OCI-LY1 (cell line): ENCODE measurements around the gene CTSO.
"Not testable (repeated sequence)": the region's sequence is repeated elsewhere in the genome, so short reads cannot be mapped to it uniquely, and the experiment has no call there.

Source experiments
- H2AFZ ChIP-seq: fragments of 200-600 bp; sonication (generic), shearing (Covaris generic); 2 replicates; pipeline ENCODE4 v1.6.0; 2014; ENCODE audit warnings: antibody characterized with exemption, mild to moderate bottlenecking, low read length
- H3F3A ChIP-seq: fragments of 200-600 bp; sonication (generic), shearing (Covaris generic); 2 replicates; pipeline ENCODE4 v1.6.0; 2014; ENCODE audit warnings: mild to moderate bottlenecking, antibody characterized with exemption, low read length, moderate library complexity; ENCODE audit not compliant: insufficient read depth
- H3K27ac ChIP-seq: fragments of 200-600 bp; sonication (generic); 2 replicates; pipeline ENCODE4 v1.5.1; 2014; ENCODE audit warnings: low read length, mixed run types, mild to moderate bottlenecking, low read depth; ENCODE audit not compliant: poor library complexity, severe bottlenecking
- H3K27me3 ChIP-seq: fragments of 200-600 bp; sonication (generic); 2 replicates; pipeline ENCODE4 v1.6.0; 2014; ENCODE audit warnings: antibody characterized with exemption, mild to moderate bottlenecking, low read length, moderate library complexity; ENCODE audit not compliant: insufficient read depth
- H3K36me3 ChIP-seq: fragments of 200-600 bp; sonication (generic); 2 replicates; pipeline ENCODE4 v1.6.1; 2014; ENCODE audit warnings: mild to moderate bottlenecking, antibody characterized with exemption, low read length, moderate library complexity, mixed read lengths; ENCODE audit not compliant: insufficient read depth
- H3K4me1 ChIP-seq: fragments of 200-600 bp; sonication (generic); 2 replicates; pipeline ENCODE4 v1.5.1; 2014; ENCODE audit warnings: mild to moderate bottlenecking, low read length, moderate library complexity; ENCODE audit not compliant: insufficient read depth, severe bottlenecking
- H3K4me2 ChIP-seq: fragments of 200-600 bp; sonication (generic), shearing (Covaris generic); 2 replicates; pipeline ENCODE4 v1.6.1; 2014; ENCODE audit warnings: low read length
- H3K4me3 ChIP-seq: fragments of 200-600 bp; sonication (generic); 2 replicates; pipeline ENCODE4 v1.5.1; 2014; ENCODE audit warnings: low read length, low read depth, mild to moderate bottlenecking, mixed read lengths; ENCODE audit not compliant: poor library complexity, severe bottlenecking
- H3K79me2 ChIP-seq: fragments of 200-600 bp; shearing (Covaris generic); 2 replicates; pipeline ENCODE4 v1.6.1; 2016; ENCODE audit warnings: mixed run types, low read length, mixed read lengths; ENCODE audit not compliant: insufficient read depth
- H3K9ac ChIP-seq: fragments of 200-600 bp; sonication (generic), shearing (Covaris generic); 2 replicates; pipeline ENCODE4 v1.6.1; 2014; ENCODE audit warnings: mild to moderate bottlenecking, low read length, mixed read lengths
- H3K9me2 ChIP-seq: fragments of 200-600 bp; sonication (generic), shearing (Covaris generic); 2 replicates; pipeline ENCODE4 v1.6.1; 2014; ENCODE audit warnings: low read depth, mild to moderate bottlenecking, low read length, mixed read lengths
- H3K9me3 ChIP-seq: fragments of 200-600 bp; shearing (Covaris generic); 2 replicates; pipeline ENCODE4 v1.6.1; 2014; ENCODE audit warnings: low read length, mixed read lengths
- H4K20me1 ChIP-seq: fragments of 200-600 bp; sonication (generic), shearing (Covaris generic); 2 replicates; pipeline ENCODE4 v1.6.0; 2016; ENCODE audit warnings: mild to moderate bottlenecking, low read length; ENCODE audit not compliant: insufficient read depth
- CTCF ChIP-seq: fragments of 200-600 bp; sonication (generic), shearing (Covaris generic); IDR thresholded peaks from 2 replicates; pipeline ENCODE4 v1.5.1; 2017; ENCODE audit warnings: mild to moderate bottlenecking, antibody characterized with exemption, low read length, moderate library complexity, mixed read lengths
- EZH2 ChIP-seq: fragments of 200-600 bp; sonication (generic), shearing (Covaris generic); IDR thresholded peaks from 2 replicates; pipeline ENCODE4 v1.8.0; 2017; ENCODE audit warnings: borderline replicate concordance, mixed run types, mild to moderate bottlenecking, antibody characterized with exemption, low read length, moderate library complexity, mixed read lengths

Gene CTSO

GRCh38 chr4:155900381-155900780, 53.3 kb downstream of the CTSO start:
- Histone ChIP-seq H3K36me3 (no peaks in the 10 kb centered on the region), H3K27me3 (no peaks in the 10 kb centered on the region), H3K9ac (no peak overlapping the region), H2AFZ (no peak overlapping the region), H3K4me3 (no peak overlapping the region), H3F3A (no peaks in the 10 kb centered on the region), H4K20me1 (no peaks in the 10 kb centered on the region), H3K9me2 (no peaks in the 10 kb centered on the region), H3K79me2 (no peaks in the 10 kb centered on the region), H3K27ac (no peak overlapping the region), H3K9me3 (no peaks in the 10 kb centered on the region), H3K4me1 (no peaks in the 10 kb centered on the region), H3K4me2 (no peak overlapping the region)
- no peak for TF ChIP-seq EZH2
- no peak for TF ChIP-seq CTCF

GRCh38 chr4:155899891-155900290, 53.8 kb downstream of the CTSO start:
- no peaks in the 10 kb centered on the region for H3K27me3 ChIP-seq
- H3K4me1 ChIP-seq, result no peaks in the 10 kb centered on the region
- TF ChIP-seq CTCF, result no peak
- TF ChIP-seq EZH2, result no peak
- H3F3A ChIP-seq, result no peaks in the 10 kb centered on the region
- H3K9me3 ChIP-seq, result no peaks in the 10 kb centered on the region
- H3K9ac ChIP-seq, result no peak overlapping the region
- H3K9me2 ChIP-seq, result no peaks in the 10 kb centered on the region
- no peak overlapping the region for H3K4me3 ChIP-seq
- H4K20me1 ChIP-seq, result no peaks in the 10 kb centered on the region
- no peaks in the 10 kb centered on the region for H3K79me2 ChIP-seq
- H3K36me3 ChIP-seq, result no peaks in the 10 kb centered on the region
- H2AFZ ChIP-seq, result no peak overlapping the region
- no peak overlapping the region for H3K4me2 ChIP-seq
- H3K27ac ChIP-seq, result no peak overlapping the region

- H3K4me1 ChIP-seq, H3K9ac ChIP-seq, H3K4me2 ChIP-seq, H3K27ac ChIP-seq, H2AFZ ChIP-seq, H3K79me2 ChIP-seq, H3F3A ChIP-seq, H3K9me2 ChIP-seq, H3K9me3 ChIP-seq, H3K36me3 ChIP-seq, H3K27me3 ChIP-seq, H4K20me1 ChIP-seq, H3K4me3 ChIP-seq: not testable (repeated sequence)
These were observed 55.3 kb downstream of the CTSO start for GRCh38 chr4:155898371-155898770.

- Histone ChIP-seq H3K36me3 (no peaks in the 10 kb centered on the region), H3K4me1 (no peaks in the 10 kb centered on the region), H2AFZ (no peak overlapping the region), H3K9me2 (no peaks in the 10 kb centered on the region), H3K79me2 (no peaks in the 10 kb centered on the region), H3K4me3 (no peak overlapping the region), H3K27me3 (no peaks in the 10 kb centered on the region), H4K20me1 (no peaks in the 10 kb centered on the region), H3K9ac (no peak overlapping the region), H3K9me3 (no peaks in the 10 kb centered on the region), H3F3A (no peaks in the 10 kb centered on the region), H3K27ac (no peak overlapping the region), H3K4me2 (no peak overlapping the region)
- TF ChIP-seq CTCF (no peak), EZH2 (no peak)
These were observed 62.6 kb downstream of the CTSO start for GRCh38 chr4:155891058-155891457.
